HepG2 (cell line): ENCODE measurements around the gene AGR2. TPM values are rescaled to one million over a fixed set of nuclear protein-coding genes. Genes with fewer than 3 reads are reported as not detected.

Source experiments
- ARID3A ChIP-seq: IDR thresholded peaks from 2 replicates; pipeline ENCODE4 v1.6.1; 2012; ENCODE audit warnings: low read depth, low read length, improper control_type of control experiment
- DBP ChIP-seq: sonication (generic); formaldehyde crosslinking; IDR thresholded peaks from 2 replicates; pipeline ENCODE4 v1.4.0; 2020; ENCODE audit warnings: missing genetic modification reagents; ENCODE audit errors: not compliant biosample characterization
- DNMT1 ChIP-seq: sonication (generic); formaldehyde crosslinking; IDR thresholded peaks from 2 replicates; pipeline ENCODE4 v1.5.1; 2020; ENCODE audit warnings: mild to moderate bottlenecking, missing genetic modification reagents
- GATAD1 ChIP-seq: IDR thresholded peaks from 2 replicates; pipeline ENCODE4 v1.6.1; 2016; ENCODE audit warnings: missing genetic modification reagents, missing compliant biosample characterization
- KLF11 ChIP-seq: IDR thresholded peaks from 2 replicates; pipeline ENCODE4 v1.6.1; 2016; ENCODE audit warnings: missing compliant biosample characterization
- KLF13 ChIP-seq: sonication (generic); formaldehyde crosslinking; IDR thresholded peaks from 2 replicates; pipeline ENCODE4 v1.4.0; 2020; ENCODE audit warnings: mild to moderate bottlenecking, missing genetic modification reagents
- MYC ChIP-seq: sonication (generic); formaldehyde crosslinking; IDR thresholded peaks from 2 replicates; pipeline ENCODE4 v1.9.0; 2021; ENCODE audit warnings: missing genetic modification reagents, borderline replicate concordance
- POLR2AphosphoS5 ChIP-seq: IDR thresholded peaks from 2 replicates; pipeline ENCODE4 v1.6.1; 2012; ENCODE audit warnings: low read depth, low read length
- RFXAP ChIP-seq: sonication (generic); formaldehyde crosslinking; IDR thresholded peaks from 2 replicates; pipeline ENCODE4 v1.4.0; 2020; ENCODE audit warnings: missing genetic modification reagents, borderline replicate concordance
- SOX6 ChIP-seq, 2 experiments: fragments of 450-650 bp in 1 of 2; sonication (generic) in 1 of 2; formaldehyde crosslinking in 1 of 2; IDR thresholded peaks; 2 replicates each; pipeline versions ENCODE4 v1.4.0 to v1.6.1; 2017 to 2020; ENCODE audit warnings: antibody characterized with exemption in 1 of 2, mild to moderate bottlenecking in 1 of 2, missing genetic modification reagents in 1 of 2
- ZBTB10 ChIP-seq: sonication (generic); formaldehyde crosslinking; IDR thresholded peaks from 2 replicates; pipeline ENCODE4 v1.4.0; 2020; ENCODE audit warnings: missing genetic modification reagents, borderline replicate concordance
- ZFP36L1 ChIP-seq: sonication (generic); formaldehyde crosslinking; IDR thresholded peaks from 2 replicates; pipeline ENCODE4 v1.8.0; 2022; ENCODE audit warnings: mild to moderate bottlenecking, missing genetic modification reagents, moderate library complexity
- ZNF530 ChIP-seq: sonication (generic); formaldehyde crosslinking; IDR thresholded peaks from 2 replicates; pipeline ENCODE4 v1.5.0; 2020; ENCODE audit warnings: low read depth, mild to moderate bottlenecking, missing genetic modification reagents
- ZNF644 ChIP-seq: IDR thresholded peaks from 2 replicates; pipeline ENCODE4 v1.6.1; 2016; ENCODE audit warnings: low read depth
- polyA plus RNA-seq, 8 experiments: library from polyadenylated mRNA; depleted of rRNA in 3 of 8; stranded (reverse) in 7 of 8; unstranded in 1 of 8; fragments of >200 nt; fragmentation: Illumina TruSeq in 4 of 8; extraction: Trizol in 4 of 8; gene quantifications; 2 replicates each; pipeline versions ENCODE4 v1.2.1 to v1.2.3, GENCODE V29; 2011 to 2016; ENCODE audit warnings: low read depth in 4 of 8, missing spikeins in 1 of 8, mixed read lengths in 1 of 8; ENCODE audit not compliant: insufficient read depth in 1 of 8
- total RNA-seq, 5 experiments: library from RNA; depleted of rRNA; stranded (reverse); fragments of >200 nt; fragmentation: Illumina TruSeq; extraction: Trizol; gene quantifications; 2 replicates each; pipeline ENCODE4 v1.2.3, GENCODE V29; 2016; ENCODE audit warnings: low read depth in 1 of 5
- TF ChIP-seq, protein P1 (sequence below): sonication (generic); formaldehyde crosslinking; IDR thresholded peaks from 2 replicates; pipeline ENCODE4 v1.5.1; 2020; ENCODE audit warnings: mild to moderate bottlenecking, missing genetic modification reagents, moderate library complexity
- TF ChIP-seq, protein P2 (sequence below): sonication (generic); formaldehyde crosslinking; IDR thresholded peaks from 2 replicates; pipeline ENCODE4 v1.4.0; 2020; ENCODE audit warnings: missing genetic modification reagents, mild to moderate bottlenecking, borderline replicate concordance

Gene AGR2
- total and polyA plus RNA-seq, 2 of the 13 experiments (the other 11 are each of a cell fraction or from before 2014, with no cell fraction given) = 1.7 to 2.9 TPM

DNA sequence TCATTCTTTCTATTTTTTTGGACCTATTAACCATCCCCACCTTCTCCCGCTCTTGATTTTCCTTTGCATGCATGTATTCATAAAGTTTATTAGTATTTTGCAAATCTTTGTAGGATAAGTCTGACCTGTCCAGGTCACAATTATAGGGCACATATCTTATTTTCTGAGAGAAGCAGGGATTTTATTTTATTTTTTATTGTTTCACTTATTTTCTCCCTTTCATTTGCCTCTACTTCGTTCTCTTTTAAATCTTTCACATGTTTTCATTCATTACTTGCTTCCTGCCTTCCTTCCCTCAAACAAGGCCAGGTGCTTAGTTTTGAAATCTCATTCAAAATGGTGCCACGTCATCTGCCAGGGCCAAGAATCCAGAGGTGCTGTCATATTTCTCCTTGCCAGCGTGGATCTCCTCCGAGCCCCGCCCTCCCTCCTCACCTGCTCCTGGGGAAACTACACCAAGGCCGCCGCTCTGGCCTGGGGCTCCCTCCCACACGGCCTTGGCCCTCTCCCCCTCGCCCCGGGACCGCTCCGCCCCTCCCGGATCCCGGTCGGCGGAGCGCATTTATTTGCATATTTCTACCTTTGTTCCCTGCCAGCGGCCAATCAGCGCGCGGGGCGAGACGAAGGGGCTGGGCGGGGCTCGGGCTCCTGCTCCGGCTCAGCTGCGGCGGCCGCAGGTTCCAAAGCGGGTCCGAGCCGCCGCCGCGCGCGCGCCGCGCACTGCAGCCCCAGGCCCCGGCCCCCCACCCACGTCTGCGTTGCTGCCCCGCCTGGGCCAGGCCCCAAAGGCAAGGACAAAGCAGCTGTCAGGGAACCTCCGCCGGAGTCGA is 51.5 kb downstream of the AGR2 start, which contains the start of gene TSPAN13 (continued):
- TF ChIP-seq ZNF644 (CRISPR knock-in tag) (0 out of 2 replicates have a peak, but pooled peaks have one; percentile 24), KLF13 (no peak), ZFP36L1 (CRISPR knock-in tag) (no peak), KLF11 (CRISPR knock-in tag) (no peak), DNMT1 (CRISPR knock-in tag) (no peak), ZNF530 (CRISPR knock-in tag) (no peak), DBP (CRISPR knock-in tag) (no peak), MYC (CRISPR knock-in tag) (peak; percentile 10; the same call in 1 of the 2 replicates), ZBTB10 (CRISPR knock-in tag) (no peak), RFXAP (CRISPR knock-in tag) (no peak), ARID3A (no peak), SOX6 (IDR thresholded peaks at IDR 0.05) (no peak), SOX6 (CRISPR knock-in tag; IDR thresholded peaks at IDR 0.05) (peak; percentile 56; the same call in 1 of the 2 replicates), POLR2AphosphoS5 (no peak), GATAD1 (CRISPR knock-in tag) (no peak)
- TF ChIP-seq, protein P1, sequence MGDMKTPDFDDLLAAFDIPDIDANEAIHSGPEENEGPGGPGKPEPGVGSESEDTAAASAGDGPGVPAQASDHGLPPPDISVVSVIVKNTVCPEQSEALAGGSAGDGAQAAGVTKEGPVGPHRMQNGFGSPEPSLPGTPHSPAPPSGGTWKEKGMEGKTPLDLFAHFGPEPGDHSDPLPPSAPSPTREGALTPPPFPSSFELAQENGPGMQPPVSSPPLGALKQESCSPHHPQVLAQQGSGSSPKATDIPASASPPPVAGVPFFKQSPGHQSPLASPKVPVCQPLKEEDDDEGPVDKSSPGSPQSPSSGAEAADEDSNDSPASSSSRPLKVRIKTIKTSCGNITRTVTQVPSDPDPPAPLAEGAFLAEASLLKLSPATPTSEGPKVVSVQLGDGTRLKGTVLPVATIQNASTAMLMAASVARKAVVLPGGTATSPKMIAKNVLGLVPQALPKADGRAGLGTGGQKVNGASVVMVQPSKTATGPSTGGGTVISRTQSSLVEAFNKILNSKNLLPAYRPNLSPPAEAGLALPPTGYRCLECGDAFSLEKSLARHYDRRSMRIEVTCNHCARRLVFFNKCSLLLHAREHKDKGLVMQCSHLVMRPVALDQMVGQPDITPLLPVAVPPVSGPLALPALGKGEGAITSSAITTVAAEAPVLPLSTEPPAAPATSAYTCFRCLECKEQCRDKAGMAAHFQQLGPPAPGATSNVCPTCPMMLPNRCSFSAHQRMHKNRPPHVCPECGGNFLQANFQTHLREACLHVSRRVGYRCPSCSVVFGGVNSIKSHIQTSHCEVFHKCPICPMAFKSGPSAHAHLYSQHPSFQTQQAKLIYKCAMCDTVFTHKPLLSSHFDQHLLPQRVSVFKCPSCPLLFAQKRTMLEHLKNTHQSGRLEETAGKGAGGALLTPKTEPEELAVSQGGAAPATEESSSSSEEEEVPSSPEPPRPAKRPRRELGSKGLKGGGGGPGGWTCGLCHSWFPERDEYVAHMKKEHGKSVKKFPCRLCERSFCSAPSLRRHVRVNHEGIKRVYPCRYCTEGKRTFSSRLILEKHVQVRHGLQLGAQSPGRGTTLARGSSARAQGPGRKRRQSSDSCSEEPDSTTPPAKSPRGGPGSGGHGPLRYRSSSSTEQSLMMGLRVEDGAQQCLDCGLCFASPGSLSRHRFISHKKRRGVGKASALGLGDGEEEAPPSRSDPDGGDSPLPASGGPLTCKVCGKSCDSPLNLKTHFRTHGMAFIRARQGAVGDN (CRISPR knock-in tag) = no peak
- TF ChIP-seq, protein P2, sequence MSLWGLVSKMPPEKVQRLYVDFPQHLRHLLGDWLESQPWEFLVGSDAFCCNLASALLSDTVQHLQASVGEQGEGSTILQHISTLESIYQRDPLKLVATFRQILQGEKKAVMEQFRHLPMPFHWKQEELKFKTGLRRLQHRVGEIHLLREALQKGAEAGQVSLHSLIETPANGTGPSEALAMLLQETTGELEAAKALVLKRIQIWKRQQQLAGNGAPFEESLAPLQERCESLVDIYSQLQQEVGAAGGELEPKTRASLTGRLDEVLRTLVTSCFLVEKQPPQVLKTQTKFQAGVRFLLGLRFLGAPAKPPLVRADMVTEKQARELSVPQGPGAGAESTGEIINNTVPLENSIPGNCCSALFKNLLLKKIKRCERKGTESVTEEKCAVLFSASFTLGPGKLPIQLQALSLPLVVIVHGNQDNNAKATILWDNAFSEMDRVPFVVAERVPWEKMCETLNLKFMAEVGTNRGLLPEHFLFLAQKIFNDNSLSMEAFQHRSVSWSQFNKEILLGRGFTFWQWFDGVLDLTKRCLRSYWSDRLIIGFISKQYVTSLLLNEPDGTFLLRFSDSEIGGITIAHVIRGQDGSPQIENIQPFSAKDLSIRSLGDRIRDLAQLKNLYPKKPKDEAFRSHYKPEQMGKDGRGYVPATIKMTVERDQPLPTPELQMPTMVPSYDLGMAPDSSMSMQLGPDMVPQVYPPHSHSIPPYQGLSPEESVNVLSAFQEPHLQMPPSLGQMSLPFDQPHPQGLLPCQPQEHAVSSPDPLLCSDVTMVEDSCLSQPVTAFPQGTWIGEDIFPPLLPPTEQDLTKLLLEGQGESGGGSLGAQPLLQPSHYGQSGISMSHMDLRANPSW (CRISPR knock-in tag) = no peak
